GM23248 (cell line): Measurements from ENCODE around the gene CHST11. TPM values are rescaled to one million over a fixed set of nuclear protein-coding genes. Genes with fewer than 3 reads are reported as not detected.

Experiments
- DNase-seq: peaks from one replicate; pipeline ENCODE4 v3.0.0-alpha.2; 2015
- H2AFZ ChIP-seq: fragments of 200-600 bp; sonication (generic); 2 replicates; pipeline ENCODE4 v1.6.1; 2016; ENCODE audit warnings: antibody characterized with exemption
- H3F3A ChIP-seq: fragments of 200-600 bp; sonication (generic); 2 replicates; pipeline ENCODE4 v1.6.1; 2016; ENCODE audit warnings: mild to moderate bottlenecking, antibody characterized with exemption, mixed run types; ENCODE audit not compliant: insufficient read depth
- H3K27ac ChIP-seq: fragments of 200-600 bp; sonication (generic); 2 replicates; pipeline ENCODE4 v1.5.1; 2016; ENCODE audit warnings: mild to moderate bottlenecking
- H3K27me3 ChIP-seq: fragments of 200-600 bp; sonication (generic); replicated peaks from 2 replicates; pipeline ENCODE4 v1.6.1; 2016; ENCODE audit warnings: mild to moderate bottlenecking; ENCODE audit not compliant: insufficient read depth
- H3K36me3 ChIP-seq: fragments of 200-600 bp; sonication (generic); 2 replicates; pipeline ENCODE4 v1.6.1; 2016; ENCODE audit warnings: low read depth, mild to moderate bottlenecking
- H3K4me1 ChIP-seq: fragments of 200-600 bp; sonication (generic); 2 replicates; pipeline ENCODE4 v1.6.1; 2016; ENCODE audit warnings: mild to moderate bottlenecking; ENCODE audit not compliant: insufficient read depth
- H3K4me2 ChIP-seq: fragments of 200-600 bp; sonication (generic); one replicate; pipeline ENCODE4 v1.6.1; 2016; ENCODE audit warnings: mild to moderate bottlenecking; ENCODE audit not compliant: unreplicated experiment
- H3K4me3 ChIP-seq: fragments of 200-600 bp; sonication (generic); 2 replicates; pipeline ENCODE4 v1.5.1; 2016; ENCODE audit warnings: mild to moderate bottlenecking
- H3K79me2 ChIP-seq: fragments of 200-600 bp; sonication (generic); 2 replicates; pipeline ENCODE4 v1.6.1; 2016; ENCODE audit warnings: mild to moderate bottlenecking; ENCODE audit not compliant: insufficient read depth
- H3K9ac ChIP-seq: fragments of 200-600 bp; sonication (generic); 2 replicates; pipeline ENCODE4 v1.6.1; 2016; ENCODE audit warnings: mild to moderate bottlenecking
- H3K9me2 ChIP-seq: fragments of 200-600 bp; sonication (generic); 2 replicates; pipeline ENCODE4 v1.6.1; 2016; ENCODE audit warnings: mixed run types, mild to moderate bottlenecking, moderate library complexity; ENCODE audit not compliant: insufficient read depth
- H3K9me3 ChIP-seq: fragments of 200-600 bp; sonication (generic); one replicate; pipeline ENCODE4 v1.6.1; 2017; ENCODE audit warnings: low read depth
- H4K20me1 ChIP-seq: fragments of 200-600 bp; sonication (generic); 2 replicates; pipeline ENCODE4 v1.6.0; 2016; ENCODE audit not compliant: insufficient read depth
- EZH2 ChIP-seq: fragments of 200-600 bp; sonication (generic); IDR thresholded peaks from 2 replicates; pipeline ENCODE4 v1.6.1; 2018; ENCODE audit warnings: antibody characterized with exemption, mild to moderate bottlenecking; ENCODE audit not compliant: insufficient read depth, poor library complexity, severe bottlenecking
- EZH2phosphoT487 ChIP-seq: fragments of 200-600 bp; sonication (generic); IDR thresholded peaks from 2 replicates; pipeline ENCODE4 v1.6.1; 2018; ENCODE audit warnings: antibody characterized with exemption, moderate library complexity, mild to moderate bottlenecking, low read depth; ENCODE audit not compliant: insufficient read depth
- WGBS, 2 experiments: methylation state at CpG; one replicate each; pipeline ENCODE4 v1.1.6; 2015 to 2017; ENCODE audit warnings: low lambda C conversion rate in 2 of 2, low coverage in 1 of 2; ENCODE audit errors: missing lambda C conversion rate in 2 of 2; 5-methylcytosine and 5-hydroxymethylcytosine counted together
- in situ Hi-C: fragments of 300-500 bp; cut with MboI; formaldehyde crosslinking; loops from 2 replicates; pipeline ENCODE4 v1.15.0; 2020
- polyA plus RNA-seq: library from polyadenylated mRNA; unstranded; fragments of >200 nt; fragmentation: Nextera tagmentation; extraction: Ambion mirVana; gene quantifications from 2 replicates; pipeline ENCODE4 v1.2.1, GENCODE V29; 2016
- total RNA-seq: library from RNA; depleted of rRNA; stranded (reverse); fragments of >200 nt; shearing (Covaris generic); gene quantifications from 2 replicates; pipeline ENCODE4 v1.2.3, GENCODE V29; 2014

Gene CHST11
- total and polyA plus RNA-seq, 2 experiments from 2014 or later, result 3.7 to 5.4 TPM

- no peaks in the 10 kb centered on the region for H3K9me3 ChIP-seq
- no peak for DNase-seq
- peaks cover 10% of the 10 kb centered on the region; the same call in 1 of the 2 replicates for H3K79me2 ChIP-seq
- H3K27me3 ChIP-seq, result no peaks in the 10 kb centered on the region
- no peak overlapping the region for H3K4me3 ChIP-seq
- no peaks in the 10 kb centered on the region for H3K9me2 ChIP-seq
- H2AFZ ChIP-seq, result no peak overlapping the region
- no peak overlapping the region for H3K27ac ChIP-seq
- WGBS, 2 experiments, result 65 to 74% methylated on average over 3 of the region's 3 CpGs
- no peaks in the 10 kb centered on the region; the same call in 1 of the 2 replicates for H4K20me1 ChIP-seq
- H3K4me2 ChIP-seq, result no peak overlapping the region
- H3F3A ChIP-seq, result no peaks in the 10 kb centered on the region
- no peaks in the 10 kb centered on the region for H3K4me1 ChIP-seq
- H3K36me3 ChIP-seq, result no peaks in the 10 kb centered on the region
- H3K9ac ChIP-seq, result no peak overlapping the region
- in situ Hi-C loops, result no loop called here
- no peak for TF ChIP-seq EZH2phosphoT487
- TF ChIP-seq EZH2, result no peak
These were observed 89.8 kb downstream of the CHST11 start for GRCh38 chr12:104546575-104546974.

- H2AFZ ChIP-seq, result no peak overlapping the region
- no peaks in the 10 kb centered on the region for H3K36me3 ChIP-seq
- TF ChIP-seq EZH2 (no peak), EZH2phosphoT487 (no peak)
- H3K4me2 ChIP-seq, result no peak overlapping the region
- no peak for DNase-seq
- H3K4me3 ChIP-seq, result no peak overlapping the region
- WGBS, 2 experiments, result 98 to 99% methylated on average over 9 of the region's 9 CpGs
- H4K20me1 ChIP-seq, result no peaks in the 10 kb centered on the region; the same call in 1 of the 2 replicates
- in situ Hi-C loops, result no loop called here
- no peaks in the 10 kb centered on the region for H3K4me1 ChIP-seq
- no peaks in the 10 kb centered on the region for H3F3A ChIP-seq
- H3K9me3 ChIP-seq, result no peaks in the 10 kb centered on the region
- H3K9ac ChIP-seq, result no peak overlapping the region
- peaks cover 10% of the 10 kb centered on the region; the same call in 1 of the 2 replicates for H3K79me2 ChIP-seq
- no peaks in the 10 kb centered on the region for H3K9me2 ChIP-seq
- no peak overlapping the region for H3K27ac ChIP-seq
- H3K27me3 ChIP-seq, result no peaks in the 10 kb centered on the region
These were observed 90.5 kb downstream of the CHST11 start for GRCh38 chr12:104547235-104547634.

GRCh38 chr12:104549815-104550480 lies 93.2 kb downstream of the CHST11 start:
- WGBS, 2 experiments, result 80 to 81% methylated on average over 9 of the region's 9 CpGs

GRCh38 chr12:104551313-104551931 lies 94.7 kb downstream of the CHST11 start:
- Histone ChIP-seq H3K9ac (no peak overlapping the region), H3K4me2 (no peak overlapping the region), H4K20me1 (no peaks in the 10 kb centered on the region; the same call in 1 of the 2 replicates), H3K27ac (no peak overlapping the region), H3K9me3 (no peaks in the 10 kb centered on the region), H3K36me3 (no peaks in the 10 kb centered on the region), H2AFZ (no peak overlapping the region), H3K4me1 (no peaks in the 10 kb centered on the region), H3F3A (no peaks in the 10 kb centered on the region), H3K4me3 (no peak overlapping the region), H3K9me2 (no peaks in the 10 kb centered on the region), H3K79me2 (no peaks in the 10 kb centered on the region), H3K27me3 (no peaks in the 10 kb centered on the region)
- WGBS, 2 experiments, result 80 to 81% methylated on average over 14 of the region's 14 CpGs
- DNase-seq, result no peak
- in situ Hi-C loops, result no loop called here
- no peak for TF ChIP-seq EZH2phosphoT487
- no peak for TF ChIP-seq EZH2

More at GRCh38 chr12:104549815-104550480, 93.2 kb downstream of the CHST11 start:
- no peak for DNase-seq
- in situ Hi-C loops, result no loop called here
- Histone ChIP-seq H3K36me3 (no peaks in the 10 kb centered on the region), H3K79me2 (peaks cover 7% of the 10 kb centered on the region; the same call in 1 of the 2 replicates), H4K20me1 (no peaks in the 10 kb centered on the region; the same call in 1 of the 2 replicates), H3K4me2 (no peak overlapping the region), H3K9me2 (no peaks in the 10 kb centered on the region), H3K4me1 (no peaks in the 10 kb centered on the region), H3K9me3 (no peaks in the 10 kb centered on the region), H3K27ac (no peak overlapping the region), H3K27me3 (no peaks in the 10 kb centered on the region), H3K9ac (no peak overlapping the region), H3K4me3 (no peak overlapping the region), H3F3A (no peaks in the 10 kb centered on the region), H2AFZ (no peak overlapping the region)
- TF ChIP-seq EZH2phosphoT487, result no peak
- TF ChIP-seq EZH2, result no peak
